Measurements from ENCODE around the gene BMP10. TPM values are rescaled to one million over a fixed set of nuclear protein-coding genes. Genes with fewer than 3 reads are reported as not detected.

BMP10 gene
- total and polyA plus RNA-seq, 2 of the 8 experiments (the other 6 are each of a cell fraction or from before 2014, with no cell fraction given) = not detected

- Histone ChIP-seq H2BK5ac (ENCODE audit: low read depth, low read length) (no peak overlapping the region), H2BK15ac (ENCODE audit: low read length) (no peak overlapping the region), H3K18ac (ENCODE audit: extremely low read depth, low read length) (no peak overlapping the region), H3K27me3 (replicated peaks in 1 of 4; ENCODE audit: control insufficient read depth in 3 of 4, extremely low read depth in 1 of 4, insufficient read depth in 3 of 4, low read length in 3 of 4) (no peaks in the 10 kb centered on the region), H3K23me2 (ENCODE audit: low read depth, low read length) (no peaks in the 10 kb centered on the region), H3K9ac (replicated peaks in 1 of 4; ENCODE audit: extremely low read depth in 1 of 4, low read depth in 3 of 4, low read length in 3 of 4) (no peak overlapping the region), H3K4me2 (ENCODE audit: insufficient read depth in 1 of 2, low read depth in 2 of 2, low read length in 2 of 2) (no peak overlapping the region), H3K4me3 (ENCODE audit: extremely low read depth in 1 of 4, insufficient read depth in 2 of 4, low read depth in 3 of 4, low read length in 4 of 4) (no peak overlapping the region), H3K4ac (replicated peaks; ENCODE audit: insufficient read length, low read depth, low read length) (no peak overlapping the region), H3K23ac (ENCODE audit: insufficient read length) (no peak overlapping the region), H3K14ac (ENCODE audit: insufficient read length) (no peak overlapping the region), H4K91ac (replicated peaks; ENCODE audit: insufficient read length, low read length) (no peak overlapping the region), H3K27ac (ENCODE audit: low read depth, low read length) (no peak overlapping the region), H4K5ac (ENCODE audit: insufficient read length, low read depth, low read length) (no peak overlapping the region), H3K4me1 (replicated peaks in 1 of 4; ENCODE audit: control insufficient read depth in 3 of 4, insufficient read depth in 4 of 4, low read length in 3 of 4) (peaks cover 0 to 2% (median 1%) of the 10 kb centered on the region in 4 experiments; a peak in 2 of 7 replicates), H2BK120ac (replicated peaks; ENCODE audit: low read depth, low read length) (no peak overlapping the region), H3K9me3 (ENCODE audit: insufficient read depth in 2 of 2, low read depth in 1 of 2, low read length in 1 of 2) (no peaks in the 10 kb centered on the region), H2AFZ (ENCODE audit: low read length) (no peak overlapping the region), H2BK12ac (ENCODE audit: low read depth, low read length) (no peak overlapping the region), H2BK20ac (ENCODE audit: low read length) (no peak overlapping the region), H4K20me1 (replicated peaks in 1 of 2; ENCODE audit: control insufficient read depth in 1 of 2, insufficient read depth in 2 of 2, low read length in 2 of 2) (no peaks in the 10 kb centered on the region), H3K79me2 (ENCODE audit: control insufficient read depth in 1 of 2, insufficient read depth in 2 of 2, low read length in 2 of 2) (no peaks in the 10 kb centered on the region), H4K8ac (ENCODE audit: extremely low read depth, insufficient read depth, low read length) (no peak overlapping the region), H3K36me3 (ENCODE audit: control insufficient read depth in 2 of 4, insufficient read depth in 4 of 4, low read length in 3 of 4) (no peaks in the 10 kb centered on the region), H3K56ac (replicated peaks; ENCODE audit: insufficient read length, low read depth, low read length) (no peak overlapping the region), H3K79me1 (ENCODE audit: low read depth, low read length) (no peaks in the 10 kb centered on the region), H2AK5ac (ENCODE audit: low read depth, low read length) (no peak overlapping the region)
- ChIA-PET POLR2A (ENCODE audit: partially characterized antibody) (interaction anchor here (1.7 kb wide), 1 partner anchor 9 kb away, joined by 5 read pairs; no protein-coding TSS in a partner anchor), CTCF (ENCODE audit: partially characterized antibody) (interaction anchor here (0.6 to 3.2 kb wide), 3 partner anchors 17 to 66 kb away, joined by 3 to 8 read pairs (median 4); no protein-coding TSS in a partner anchor)
- TF ChIP-seq FOSL1 (IDR thresholded peaks at IDR 0.05; ENCODE audit: insufficient read depth, low read depth, low read length) = no peak
- DNase-seq (ENCODE audit: low read depth in 1 of 2, low spot score in 2 of 2) = no peak
- 95% methylated on average over 6 of the region's 6 CpGs; no CpG with 5 or more reads in 1 of the 2 experiments for WGBS, 2 experiments (ENCODE audit: extremely low coverage in 1 of 2, insufficient coverage in 1 of 2, insufficient read length in 1 of 2, insufficient replicate concordance in 2 of 2, low coverage in 1 of 2, low lambda C conversion rate in 2 of 2, missing lambda C conversion rate in 1 of 2)
- no peak for FAIRE-seq
Observed at GRCh38 chr2:68819556-68819955, 51.6 kb downstream of the BMP10 start.
